Cardiac muscle cell (in vitro differentiated cells and primary cell): Measurements from ENCODE around the gene ISY1. TPM values are rescaled to one million over a fixed set of nuclear protein-coding genes. Genes with fewer than 3 reads are reported as not detected.
A peak's percentile ranks its signal among the peaks of the same experiment; 100 is the strongest.
"Not testable (repeated sequence)": the region's sequence is repeated elsewhere in the genome, so short reads cannot be mapped to it uniquely, and the experiment has no call there.

ENCODE experiments used
- DNase-seq, 2 donors: peaks; one replicate each; pipeline versions ENCODE4 v3.0.0 to v3.0.0-alpha.2; 2010 to 2017; ENCODE audit warnings: low read depth in 1 of 2, low spot score in 1 of 2
- H3K27ac ChIP-seq: fragments of 200-600 bp; sonication (generic); 2 replicates; pipeline ENCODE4 v1.5.1; 2016
- H3K27me3 ChIP-seq: fragments of 200-600 bp; sonication (generic); 2 replicates; pipeline ENCODE4 v1.6.0; 2016; ENCODE audit warnings: control low read depth
- H3K36me3 ChIP-seq: fragments of 200-600 bp; sonication (generic); 2 replicates; pipeline ENCODE4 v1.5.1; 2016; ENCODE audit warnings: control low read depth
- H3K4me1 ChIP-seq: fragments of 200-600 bp; sonication (generic); 2 replicates; pipeline ENCODE4 v1.8.1; 2017; ENCODE audit warnings: low read depth, mild to moderate bottlenecking, mixed run types
- H3K4me3 ChIP-seq: fragments of 200-600 bp; sonication (generic); 2 replicates; pipeline ENCODE4 v1.5.1; 2016; ENCODE audit warnings: mild to moderate bottlenecking
- H3K9me3 ChIP-seq: fragments of 200-600 bp; sonication (generic); 2 replicates; pipeline ENCODE4 v1.5.1; 2017; ENCODE audit warnings: low read depth, mild to moderate bottlenecking, control low read depth
- CTCF ChIP-seq: IDR thresholded peaks from 2 replicates; pipeline ENCODE4 v1.5.1; 2012; ENCODE audit warnings: low read depth, mild to moderate bottlenecking, low read length
- polyA plus RNA-seq: library from polyadenylated mRNA; unstranded; fragments of >200 nt; fragmentation: Nextera tagmentation; extraction: Ambion mirVana; gene quantifications from 2 replicates; pipeline ENCODE4 v1.2.1, GENCODE V29; 2016
- total RNA-seq: library from RNA; depleted of rRNA; stranded (reverse); fragments of >200 nt; gene quantifications from 2 replicates; pipeline ENCODE4 v1.2.3, GENCODE V29; 2016

ISY1 gene
- total and polyA plus RNA-seq, 2 experiments from 2014 or later: 17.5 to 44.7 TPM

GRCh38 chr3:129176051-129176450 is 15.2 kb upstream of the ISY1 start:
- Histone ChIP-seq H3K9me3 (no peaks in the 10 kb centered on the region), H3K27ac (no peak overlapping the region), H3K4me1 (peaks cover 17% of the 10 kb centered on the region), H3K4me3 (no peak overlapping the region), H3K27me3 (no peaks in the 10 kb centered on the region), H3K36me3 (peaks cover 19% of the 10 kb centered on the region)
- TF ChIP-seq CTCF: no peak
- DNase-seq: no peak

GRCh38 chr3:129173725-129174124 is 12.9 kb upstream of the ISY1 start:
- Histone ChIP-seq H3K27me3 (no peaks in the 10 kb centered on the region), H3K9me3 (no peaks in the 10 kb centered on the region), H3K27ac (peak overlapping the region; percentile 69), H3K4me1 (peaks cover 10% of the 10 kb centered on the region), H3K36me3 (peaks cover 34% of the 10 kb centered on the region), H3K4me3 (no peak overlapping the region)
- DNase-seq: no peak
- no peak for TF ChIP-seq CTCF

GRCh38 chr3:129173206-129173605 is 12.3 kb upstream of the ISY1 start:
- Histone ChIP-seq H3K9me3 (no peaks in the 10 kb centered on the region), H3K4me3 (no peak overlapping the region), H3K27me3 (no peaks in the 10 kb centered on the region), H3K27ac (peak overlapping the region; percentile 69), H3K36me3 (peaks cover 32% of the 10 kb centered on the region), H3K4me1 (peaks cover 10% of the 10 kb centered on the region)
- no peak for DNase-seq
- TF ChIP-seq CTCF: no peak

- H3K27me3 ChIP-seq: no peaks in the 10 kb centered on the region
- DNase-seq: no peak
- H3K4me1 ChIP-seq: no peaks in the 10 kb centered on the region
- H3K4me3 ChIP-seq: no peak overlapping the region
- H3K9me3 ChIP-seq: no peaks in the 10 kb centered on the region
- H3K27ac ChIP-seq: no peak overlapping the region
- TF ChIP-seq CTCF: no peak
- peaks cover 40% of the 10 kb centered on the region for H3K36me3 ChIP-seq
Measured at GRCh38 chr3:129166579-129167332, 5.9 kb upstream of the ISY1 start.

DNA sequence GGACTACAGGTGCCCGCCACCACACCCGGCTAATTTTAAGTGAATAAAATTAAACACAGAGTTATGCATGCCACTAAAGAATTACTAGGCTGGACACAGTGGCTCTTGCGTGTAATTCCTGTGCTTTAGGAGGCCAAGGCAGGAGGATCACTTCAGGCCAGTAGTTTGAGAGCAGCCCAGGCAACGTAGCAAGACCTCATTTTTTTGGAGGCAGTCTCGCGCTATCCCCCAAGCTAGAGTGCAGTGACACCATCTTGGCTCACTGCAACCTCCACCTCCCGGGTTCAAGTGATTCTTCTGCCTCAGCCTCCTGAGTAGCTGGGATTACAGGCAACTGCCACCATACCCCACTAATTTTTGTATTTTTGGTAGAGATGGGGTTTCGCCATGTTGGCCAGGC is 4.7 kb upstream of the ISY1 start:
- peaks cover 30% of the 10 kb centered on the region for H3K36me3 ChIP-seq
- H3K27ac ChIP-seq, H3K9me3 ChIP-seq, H3K4me1 ChIP-seq, DNase-seq, H3K4me3 ChIP-seq, H3K27me3 ChIP-seq: not testable (repeated sequence)

GRCh38 chr3:129164500-129164899 is 3.6 kb upstream of the ISY1 start:
- H3K27me3 ChIP-seq: no peaks in the 10 kb centered on the region
- no peaks in the 10 kb centered on the region for H3K9me3 ChIP-seq
- H3K27ac ChIP-seq: no peak overlapping the region
- H3K36me3 ChIP-seq: peaks cover 19% of the 10 kb centered on the region
- DNase-seq: no peak
- no peak for TF ChIP-seq CTCF
- peaks cover 7% of the 10 kb centered on the region for H3K4me1 ChIP-seq
- H3K4me3 ChIP-seq: no peak overlapping the region
